SK-N-SH (cell line): Measurements from ENCODE around the gene C1orf210. TPM values are rescaled to one million over a fixed set of nuclear protein-coding genes. Genes with fewer than 3 reads are reported as not detected.

Experiments used
- CTCF ChIA-PET: fragments of 300-600, 350-600 bp; formaldehyde crosslinking; extraction: SDS; loops from one replicate; lab custom pipeline; 2021; lab: Yijun Ruan, JAX
- POLR2A ChIA-PET: fragments of 350-600 bp; sonication (Branson Sonifier 250); formaldehyde crosslinking; extraction: SDS; loops from one replicate; lab custom pipeline; 2020; ENCODE audit warnings: antibody characterized with exemption, inconsistent platforms; lab: Yijun Ruan, JAX
- DNase-seq: peaks from one replicate; pipeline ENCODE4 v3.0.0; 2012
- H2AFZ ChIP-seq: fragments of 200-600 bp; sonication (generic); 2 replicates; pipeline ENCODE4 v1.8.1; 2016; ENCODE audit warnings: antibody characterized with exemption, mild to moderate bottlenecking, low read depth
- H3F3A ChIP-seq: fragments of 200-600 bp; sonication (generic); replicated peaks from 2 replicates; pipeline ENCODE3; 2016; ENCODE audit warnings: antibody characterized with exemption, mild to moderate bottlenecking; ENCODE audit not compliant: insufficient read depth
- H3K27ac ChIP-seq, 2 experiments: fragments of 200-500 bp in 1 of 2; fragments of 200-600 bp in 1 of 2; sonication (Bioruptor generic) in 1 of 2; sonication (generic), shearing (Covaris generic) in 1 of 2; 2 replicates each; pipeline versions ENCODE4 v1.5.1 to v1.6.1; 2014 to 2016; ENCODE audit warnings: low read depth in 2 of 2, inconsistent platforms in 1 of 2, low read length in 1 of 2, mild to moderate bottlenecking in 1 of 2, mixed read lengths in 1 of 2
- H3K27me3 ChIP-seq: fragments of 200-600 bp; sonication (generic), shearing (Covaris generic); 2 replicates; pipeline ENCODE4 v1.6.1; 2016; ENCODE audit warnings: mixed run types; ENCODE audit not compliant: insufficient read depth
- H3K36me3 ChIP-seq, 2 experiments: fragments of 200-500 bp in 1 of 2; fragments of 200-600 bp in 1 of 2; sonication (Bioruptor generic) in 1 of 2; sonication (generic) in 1 of 2; replicated peaks in 1 of 2; 2 replicates each; pipeline versions ENCODE3 to v1.5.1; 2014 to 2016; ENCODE audit warnings: low read length in 1 of 2, mild to moderate bottlenecking in 1 of 2; ENCODE audit not compliant: insufficient read depth in 2 of 2, control insufficient read depth in 1 of 2
- H3K4me1 ChIP-seq, 2 experiments: fragments of 200-500 bp in 1 of 2; fragments of 200-600 bp in 1 of 2; sonication (Bioruptor generic) in 1 of 2; sonication (generic), shearing (Covaris generic) in 1 of 2; 2 replicates each; pipeline versions ENCODE4 v1.5.1 to v1.6.1; 2014 to 2016; ENCODE audit warnings: low read depth in 1 of 2, low read length in 1 of 2, mixed run types in 1 of 2; ENCODE audit not compliant: insufficient read depth in 2 of 2, control insufficient read depth in 1 of 2
- H3K4me2 ChIP-seq: fragments of 200-600 bp; sonication (generic), shearing (Covaris generic); 2 replicates; pipeline ENCODE4 v1.6.1; 2017; ENCODE audit warnings: mixed run types
- H3K4me3 ChIP-seq, 2 experiments: fragments of 200-500 bp in 1 of 2; fragments of 200-600 bp in 1 of 2; sonication (Bioruptor generic) in 1 of 2; sonication (generic), shearing (Covaris generic) in 1 of 2; 2 replicates each; pipeline versions ENCODE4 v1.5.1 to v1.8.1; 2014 to 2016; ENCODE audit warnings: low read depth in 2 of 2, inconsistent platforms in 1 of 2, low read length in 1 of 2, mild to moderate bottlenecking in 1 of 2, mixed read lengths in 1 of 2, moderate library complexity in 1 of 2
- H3K79me2 ChIP-seq: fragments of 200-600 bp; sonication (generic); 2 replicates; pipeline ENCODE4 v1.8.1; 2017; ENCODE audit warnings: mild to moderate bottlenecking; ENCODE audit not compliant: insufficient read depth
- H3K9ac ChIP-seq: fragments of 200-600 bp; sonication (generic); 2 replicates; pipeline ENCODE4 v1.6.1; 2017; ENCODE audit warnings: mixed run types
- H3K9me2 ChIP-seq: fragments of 200-600 bp; sonication (generic); 2 replicates; pipeline ENCODE4 v1.6.1; 2017; ENCODE audit warnings: mixed run types
- H3K9me3 ChIP-seq: fragments of 200-600 bp; sonication (generic); 2 replicates; pipeline ENCODE4 v1.6.1; 2017; ENCODE audit warnings: mixed run types, mild to moderate bottlenecking, moderate library complexity
- H4K20me1 ChIP-seq: fragments of 200-600 bp; sonication (generic); 2 replicates; pipeline ENCODE4 v1.6.1; 2017; ENCODE audit warnings: mild to moderate bottlenecking, mixed run types; ENCODE audit not compliant: insufficient read depth
- CHD2 ChIP-seq: fragments of 150-350 bp; IDR thresholded peaks from 2 replicates; pipeline ENCODE4 v1.6.1; 2018; ENCODE audit warnings: low read length; ENCODE audit not compliant: partially characterized antibody
- FOSL2 ChIP-seq: IDR thresholded peaks from 2 replicates; pipeline ENCODE4 v1.4.0; 2012; ENCODE audit warnings: low read depth, mild to moderate bottlenecking, moderate library complexity, borderline replicate concordance
- FOXM1 ChIP-seq: IDR thresholded peaks from 2 replicates; pipeline ENCODE4 v1.4.0; 2012; ENCODE audit warnings: low read depth, mild to moderate bottlenecking
- GATA2 ChIP-seq: sonication (generic); formaldehyde crosslinking; IDR thresholded peaks from 2 replicates; pipeline ENCODE4 v1.5.0; 2020; ENCODE audit warnings: mild to moderate bottlenecking, missing genetic modification reagents
- JUND ChIP-seq: IDR thresholded peaks from 2 replicates; pipeline ENCODE4 v1.4.0; 2012
- MAX ChIP-seq: IDR thresholded peaks from 2 replicates; pipeline ENCODE4 v1.4.0; 2012; ENCODE audit warnings: low read depth
- MXI1 ChIP-seq: IDR thresholded peaks from 2 replicates; pipeline ENCODE4 v1.6.1; 2012; ENCODE audit warnings: mild to moderate bottlenecking, low read depth, low read length, improper control_type of control experiment
- POLR2AphosphoS5 ChIP-seq: IDR thresholded peaks from 2 replicates; pipeline ENCODE4 v1.6.1; 2012; ENCODE audit warnings: low read depth, low read length
- RAD21 ChIP-seq: IDR thresholded peaks from 2 replicates; pipeline ENCODE4 v1.6.1; 2012; ENCODE audit warnings: mild to moderate bottlenecking, low read length
- REST ChIP-seq: IDR thresholded peaks from 2 replicates; pipeline ENCODE4 v1.6.1; 2012; ENCODE audit warnings: mild to moderate bottlenecking, low read depth, low read length, moderate library complexity
- SIN3A ChIP-seq: IDR thresholded peaks from 2 replicates; pipeline ENCODE4 v1.6.1; 2012; ENCODE audit warnings: low read depth, mild to moderate bottlenecking, low read length, moderate library complexity, borderline replicate concordance
- SMC3 ChIP-seq: IDR thresholded peaks from 2 replicates; pipeline ENCODE4 v1.6.1; 2012; ENCODE audit warnings: low read depth, low read length, improper control_type of control experiment
- TAF1 ChIP-seq: IDR thresholded peaks from 2 replicates; pipeline ENCODE4 v1.6.1; 2012; ENCODE audit warnings: low read depth, mild to moderate bottlenecking, low read length, moderate library complexity, borderline replicate concordance
- TCF12 ChIP-seq: IDR thresholded peaks from 2 replicates; pipeline ENCODE4 v1.4.0; 2012
- USF1 ChIP-seq: IDR thresholded peaks from 2 replicates; pipeline ENCODE4 v1.4.0; 2012; ENCODE audit warnings: low read depth, borderline replicate concordance
- USF2 ChIP-seq: fragments of 150-350 bp; IDR thresholded peaks from 2 replicates; pipeline ENCODE4 v1.6.1; 2017; ENCODE audit warnings: antibody characterized with exemption, low read length, low read depth, borderline replicate concordance
- YY1 ChIP-seq: IDR thresholded peaks from 2 replicates; pipeline ENCODE4 v1.4.0; 2012; ENCODE audit warnings: low read depth, mild to moderate bottlenecking
- ZBTB33 ChIP-seq: IDR thresholded peaks from 2 replicates; pipeline ENCODE4 v1.4.0; 2012; ENCODE audit warnings: low read depth, borderline replicate concordance
- WGBS: methylation state at CpG from one replicate; pipeline ENCODE4 v1.1.6; 2017; ENCODE audit warnings: low lambda C conversion rate; 5-methylcytosine and 5-hydroxymethylcytosine counted together
- polyA plus RNA-seq, 3 experiments: library from polyadenylated mRNA; depleted of rRNA; stranded (reverse); fragments of >200 nt; gene quantifications; 2 replicates each; pipeline ENCODE4 v1.2.3, GENCODE V29; 2012

C1orf210 gene
- polyA plus RNA-seq, 1 of the 3 experiments (the other 2 are of a cell fraction), result not detected

- H3K4me2 ChIP-seq, result no peak overlapping the region
- no peak overlapping the region for H2AFZ ChIP-seq
- no peaks in the 10 kb centered on the region for H3K9me2 ChIP-seq
- TF ChIP-seq JUND, result no peak
- TF ChIP-seq, all 33 proteins: peak for 0
- 92% methylated on average over 6 of the region's 16 CpGs for whole genome bisulfite sequencing
- Histone ChIP-seq H3K79me2 (no peaks in the 10 kb centered on the region), H3K27ac (no peak overlapping the region), H3K27me3 (no peaks in the 10 kb centered on the region), H3K4me1 (no peaks in the 10 kb centered on the region), H3K36me3 (no peaks in the 10 kb centered on the region), H4K20me1 (no peaks in the 10 kb centered on the region), H3K4me3 (no peak overlapping the region), H3F3A (no peaks in the 10 kb centered on the region), H3K9me3 (no peaks in the 10 kb centered on the region), H3K9ac (no peak overlapping the region)
- ChIA-PET CTCF (no interaction called here), POLR2A (interaction anchor here (0.6 kb wide), 1 partner anchor 741 kb away, joined by 3 read pairs; no protein-coding TSS in a partner anchor)
- DNase-seq, result no peak
Observed at GRCh38 chr1:43321331-43321891, 36.0 kb upstream of the C1orf210 start.

GRCh38 chr1:43319766-43320165, 34.4 kb upstream of the C1orf210 start:
- Histone ChIP-seq H3K27ac (no peak overlapping the region), H3K9ac (no peak overlapping the region), H3K4me1 (no peaks in the 10 kb centered on the region), H4K20me1 (no peaks in the 10 kb centered on the region), H3K36me3 (no peaks in the 10 kb centered on the region), H3K9me3 (no peaks in the 10 kb centered on the region), H3F3A (no peaks in the 10 kb centered on the region), H3K4me2 (no peak overlapping the region), H3K79me2 (no peaks in the 10 kb centered on the region), H3K27me3 (no peaks in the 10 kb centered on the region), H3K9me2 (no peaks in the 10 kb centered on the region), H2AFZ (no peak overlapping the region), H3K4me3 (no peak overlapping the region)
- ChIA-PET POLR2A (no interaction called here), CTCF (no interaction called here)
- no peak for DNase-seq
- 100% methylated on average over 2 of the region's 3 CpGs for WGBS
- TF ChIP-seq SIN3A, result no peak
- no peak for TF ChIP-seq USF2
- TF ChIP-seq FOXM1, result no peak
- TF ChIP-seq TCF12, result no peak
- no peak for TF ChIP-seq CHD2
- TF ChIP-seq FOSL2, result no peak
- TF ChIP-seq POLR2AphosphoS5, result no peak
- no peak for TF ChIP-seq RAD21
- no peak for TF ChIP-seq YY1
- no peak for TF ChIP-seq REST
- TF ChIP-seq SMC3, result no peak
- TF ChIP-seq MAX, result no peak
- no peak for TF ChIP-seq USF1
- no peak for TF ChIP-seq MXI1
- TF ChIP-seq GATA2 (CRISPR knock-in tag), result no peak
- no peak for TF ChIP-seq ZBTB33
- no peak for TF ChIP-seq TAF1
